Small intestine (tissue), 7 donors: Measurements from ENCODE around the gene KRT9. TPM values are rescaled to one million over a fixed set of nuclear protein-coding genes. Genes with fewer than 3 reads are reported as not detected.
A peak's percentile ranks its signal among the peaks of the same experiment; 100 is the strongest.
"Not testable (repeated sequence)": the region's sequence is repeated elsewhere in the genome, so short reads cannot be mapped to it uniquely, and the experiment has no call there.

ENCODE experiments used
- DNase-seq, 2 donors: peaks; one replicate each; pipeline versions ENCODE4 v3.0.0 to v3.0.0-alpha.2; 2013
- FAIRE-seq: peaks from 2 replicates; lab custom pipeline; 2012; peaks lifted over from hg19 to GRCh38; lab: Jason Lieb, UNC
- H3K27ac ChIP-seq, 3 donors: one replicate each; pipeline ENCODE4 v1.5.1; 2013; ENCODE audit warnings: low read length in 2 of 3, mild to moderate bottlenecking in 2 of 3, control low read depth in 1 of 3, inconsistent platforms in 1 of 3, low read depth in 1 of 3, moderate library complexity in 1 of 3
- H3K27me3 ChIP-seq, 3 donors: one replicate each; pipeline ENCODE4 v1.6.1; 2013; ENCODE audit warnings: low read length in 3 of 3, inconsistent platforms in 1 of 3; ENCODE audit not compliant: control insufficient read depth in 3 of 3, insufficient read depth in 3 of 3
- H3K36me3 ChIP-seq, 3 donors: one replicate each; pipeline ENCODE4 v1.6.1; 2013; ENCODE audit warnings: low read length in 3 of 3, inconsistent platforms in 1 of 3, low read depth in 1 of 3, mild to moderate bottlenecking in 1 of 3, moderate library complexity in 1 of 3; ENCODE audit not compliant: control insufficient read depth in 3 of 3, insufficient read depth in 2 of 3
- H3K4me1 ChIP-seq, 3 donors: one replicate each; pipeline ENCODE4 v1.6.1; 2013; ENCODE audit warnings: low read length in 2 of 3, inconsistent platforms in 1 of 3, low read depth in 1 of 3, mild to moderate bottlenecking in 1 of 3, moderate library complexity in 1 of 3; ENCODE audit not compliant: control insufficient read depth in 3 of 3, insufficient read depth in 2 of 3
- H3K4me3 ChIP-seq, 3 donors: one replicate each; pipeline ENCODE4 v1.5.1; 2013; ENCODE audit warnings: low read length in 3 of 3, control low read depth in 1 of 3, inconsistent platforms in 1 of 3, low read depth in 1 of 3, mild to moderate bottlenecking in 1 of 3, moderate library complexity in 1 of 3
- H3K9me3 ChIP-seq, 2 donors: one replicate each; pipeline ENCODE4 v1.6.1; 2013; ENCODE audit warnings: low read depth in 1 of 2, low read length in 1 of 2; ENCODE audit not compliant: control insufficient read depth in 2 of 2, insufficient read depth in 1 of 2
- WGBS, 3 donors: extraction: QIAGEN DNeasy Blood & Tissue Kit; methylation state at CpG; one replicate each; pipeline ENCODE4 v1.1.7; 2013; 5-methylcytosine and 5-hydroxymethylcytosine counted together
- polyA plus RNA-seq, 4 donors: library from polyadenylated mRNA; stranded (reverse) in 3 of 4; unstranded in 1 of 4; fragments of 200-250 nt in 3 of 4; fragments of 120-200 nt in 1 of 4; gene quantifications; one replicate each; pipeline versions ENCODE4 v1.2.1 to v1.2.3, GENCODE V29; 2013
- donor health status: healthy with polysubstance abuse.
- donor health status: control.
- donor health status: control.
- donor health status: Bipolar disorder and iron deficiency.
- donor health status: healthy.

The KRT9 gene
- polyA plus RNA-seq, 4 donors, result 0.15 TPM; not detected in 3

- Histone ChIP-seq H3K4me1 (no peaks in the 10 kb centered on the region), H3K4me3 (no peak overlapping the region), H3K27me3 (peaks cover 0 to 13% (median 0%) of the 10 kb centered on the region in 3 donors), H3K36me3 (no peaks in the 10 kb centered on the region), H3K27ac (no peak overlapping the region), H3K9me3 (no peaks in the 10 kb centered on the region)
- 76 to 83% (median 82%) methylated on average over 12 of the region's 12 CpGs for WGBS, 3 donors
- no peak for DNase-seq
- FAIRE-seq, result no peak
These were observed 20.9 kb upstream of the KRT9 start for GRCh38 chr17:41592601-41593305.

- no peaks in the 10 kb centered on the region for H3K36me3 ChIP-seq
- no peaks in the 10 kb centered on the region for H3K4me1 ChIP-seq
- no peak overlapping the region for H3K27ac ChIP-seq
- FAIRE-seq (no peak), DNase-seq (no peak)
- H3K27me3 ChIP-seq, result peaks cover 0 to 5% (median 0%) of the 10 kb centered on the region in 3 donors
- 70 to 75% (median 74%) methylated on average over 3 of the region's 3 CpGs for WGBS, 3 donors
- H3K9me3 ChIP-seq, result no peaks in the 10 kb centered on the region
- H3K4me3 ChIP-seq, result no peak overlapping the region
These were observed 17.4 kb upstream of the KRT9 start for GRCh38 chr17:41589301-41589700.

- DNase-seq (no peak), FAIRE-seq (no peak)
- Histone ChIP-seq H3K4me1 (no peaks in the 10 kb centered on the region), H3K36me3 (no peaks in the 10 kb centered on the region), H3K9me3 (no peaks in the 10 kb centered on the region), H3K27ac (no peak overlapping the region), H3K4me3 (no peak overlapping the region), H3K27me3 (no peaks in the 10 kb centered on the region)
- WGBS, 3 donors, result 70 to 82% (median 75%) methylated on average over 6 to 8 of the region's 8 CpGs
These were observed 16.4 kb upstream of the KRT9 start for GRCh38 chr17:41588126-41588810.

GRCh38 chr17:41586863-41587495, 15.1 kb upstream of the KRT9 start, which contains the start of gene KRT14:
KRT14 (minus strand) TSS chr17:41586895; CDS start chr17:41586834, 61 bp downstream.
- H3K36me3 ChIP-seq, result no peaks in the 10 kb centered on the region
- no peaks in the 10 kb centered on the region for H3K9me3 ChIP-seq
- no peaks in the 10 kb centered on the region for H3K27me3 ChIP-seq
- no peak within 1 kb of the TSS for H3K4me3 ChIP-seq
- no peak for FAIRE-seq
- H3K27ac ChIP-seq, result no peak within 1 kb of the TSS
- H3K4me1 ChIP-seq, result no peaks in the 10 kb centered on the region
- WGBS, 3 donors, result 83 to 88% (median 87%) methylated on average over 12 to 15 of the region's 15 CpGs
- no peak for DNase-seq

- WGBS, 3 donors, result 61 to 73% (median 70%) methylated on average over 5 of the region's 5 CpGs
- no peak overlapping the region for H3K4me3 ChIP-seq
- no peaks in the 10 kb centered on the region for H3K36me3 ChIP-seq
- H3K4me1 ChIP-seq, result no peaks in the 10 kb centered on the region
- peaks cover 0 to 2% (median 0%) of the 10 kb centered on the region in 3 donors for H3K27me3 ChIP-seq
- DNase-seq (no peak), FAIRE-seq (no peak)
- no peak overlapping the region for H3K27ac ChIP-seq
- H3K9me3 ChIP-seq, result no peaks in the 10 kb centered on the region
These were observed 13.6 kb upstream of the KRT9 start for GRCh38 chr17:41585301-41586056.

GRCh38 chr17:41584331-41584927, 12.6 kb upstream of the KRT9 start:
- peak in 1 of 2 donors; percentile 38 for DNase-seq
- H3K4me1 ChIP-seq, H3K27me3 ChIP-seq, FAIRE-seq, H3K36me3 ChIP-seq, H3K27ac ChIP-seq, H3K4me3 ChIP-seq, H3K9me3 ChIP-seq: not testable (repeated sequence)
- WGBS, 3 donors, result 55 to 76% (median 61%) methylated on average over 8 of the region's 8 CpGs

GRCh38 chr17:41583137-41584127, 11.6 kb upstream of the KRT9 start:
- peak in 1 of 2 donors; percentile 96 for DNase-seq
- WGBS, 3 donors, result 29 to 64% (median 52%) methylated on average over 33 of the region's 33 CpGs
- FAIRE-seq, result no peak

More at GRCh38 chr17:41583137-41584127, 11.6 kb upstream of the KRT9 start:
- Histone ChIP-seq H3K27me3 (peaks cover 0 to 2% (median 0%) of the 10 kb centered on the region in 3 donors), H3K4me1 (peaks cover 0 to 2% (median 0%) of the 10 kb centered on the region in 3 donors), H3K36me3 (no peaks in the 10 kb centered on the region), H3K9me3 (no peaks in the 10 kb centered on the region), H3K27ac (no peak overlapping the region), H3K4me3 (no peak overlapping the region)
